Measurements from ENCODE around the gene ANKRD23. TPM values are rescaled to one million over a fixed set of nuclear protein-coding genes. Genes with fewer than 3 reads are reported as not detected.
"Not testable (repeated sequence)": the region's sequence is repeated elsewhere in the genome, so short reads cannot be mapped to it uniquely, and the experiment has no call there.

The ANKRD23 gene
- total RNA-seq, 2 experiments from 2014 or later, result 6.5 to 6.7 TPM

DNA sequence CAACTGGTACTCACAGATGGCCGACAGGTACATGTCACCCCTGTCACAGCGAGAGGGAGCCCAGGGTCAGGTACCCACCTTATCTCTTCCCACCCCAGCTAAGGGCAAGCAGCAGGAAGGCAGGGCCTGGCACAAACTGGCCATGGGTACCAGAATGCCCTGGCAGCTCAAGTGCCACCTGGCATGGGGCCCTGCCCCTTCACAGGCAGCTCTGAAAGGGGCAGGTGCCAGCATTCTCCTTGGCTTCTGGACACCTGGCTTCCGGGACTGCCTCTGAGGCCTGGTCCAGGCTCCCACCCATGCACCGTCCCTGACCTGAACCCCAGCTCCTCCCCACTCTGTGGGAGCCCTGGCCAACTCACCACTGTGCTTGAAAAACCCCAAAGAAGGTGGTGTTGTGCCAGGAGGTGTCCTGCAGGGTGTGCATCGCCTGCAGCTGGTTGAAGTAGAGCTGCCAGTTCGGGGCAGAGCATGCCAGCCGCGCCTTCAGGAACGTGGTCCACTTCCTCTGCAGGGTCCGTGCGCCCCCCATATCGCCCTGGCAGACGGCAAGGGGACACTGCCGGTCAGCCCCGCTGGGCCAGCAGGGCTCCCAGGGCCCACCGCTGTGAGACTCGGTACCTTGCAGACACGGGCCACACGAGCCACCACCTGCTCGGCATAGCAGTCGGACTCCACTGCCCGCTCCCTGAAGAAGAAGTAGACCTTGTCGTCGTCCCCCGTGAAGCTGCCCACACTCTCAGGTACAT, 20.7 kb upstream of the ANKRD23 start:
- DNase-seq (ENCODE audit: low spot score), result no peak
- no peaks in the 10 kb centered on the region for H3K36me3 ChIP-seq (ENCODE audit: insufficient read depth, low read length)
- intact Hi-C loops (cut with micrococcal nuclease; ENCODE audit: unreplicated experiment), result no loop called here
- peaks cover 13% of the 10 kb centered on the region for H3K4me1 ChIP-seq (ENCODE audit: insufficient read depth, low read length, poor library complexity, severe bottlenecking)
- H3K4me2 ChIP-seq (ENCODE audit: low read length), result no peak overlapping the region
- H3K9me3 ChIP-seq (ENCODE audit: low read length), result no peaks in the 10 kb centered on the region
- no peaks in the 10 kb centered on the region for H4K20me1 ChIP-seq (ENCODE audit: insufficient read depth, low read length)
- H3K4me3 ChIP-seq (ENCODE audit: low read depth, low read length, poor library complexity, severe bottlenecking), result no peak overlapping the region
- BruUV-seq (replicated peaks), result no TSS peak
- TF ChIP-seq EZH2phosphoT487 (IDR thresholded peaks at IDR 0.05; ENCODE audit: borderline replicate concordance, low read depth, low read length), result no peak
- TF ChIP-seq, protein P1, sequence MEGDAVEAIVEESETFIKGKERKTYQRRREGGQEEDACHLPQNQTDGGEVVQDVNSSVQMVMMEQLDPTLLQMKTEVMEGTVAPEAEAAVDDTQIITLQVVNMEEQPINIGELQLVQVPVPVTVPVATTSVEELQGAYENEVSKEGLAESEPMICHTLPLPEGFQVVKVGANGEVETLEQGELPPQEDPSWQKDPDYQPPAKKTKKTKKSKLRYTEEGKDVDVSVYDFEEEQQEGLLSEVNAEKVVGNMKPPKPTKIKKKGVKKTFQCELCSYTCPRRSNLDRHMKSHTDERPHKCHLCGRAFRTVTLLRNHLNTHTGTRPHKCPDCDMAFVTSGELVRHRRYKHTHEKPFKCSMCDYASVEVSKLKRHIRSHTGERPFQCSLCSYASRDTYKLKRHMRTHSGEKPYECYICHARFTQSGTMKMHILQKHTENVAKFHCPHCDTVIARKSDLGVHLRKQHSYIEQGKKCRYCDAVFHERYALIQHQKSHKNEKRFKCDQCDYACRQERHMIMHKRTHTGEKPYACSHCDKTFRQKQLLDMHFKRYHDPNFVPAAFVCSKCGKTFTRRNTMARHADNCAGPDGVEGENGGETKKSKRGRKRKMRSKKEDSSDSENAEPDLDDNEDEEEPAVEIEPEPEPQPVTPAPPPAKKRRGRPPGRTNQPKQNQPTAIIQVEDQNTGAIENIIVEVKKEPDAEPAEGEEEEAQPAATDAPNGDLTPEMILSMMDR (conservative IDR thresholded peaks at IDR 0.05; ENCODE audit: low read length), result no peak
- no peaks in the 10 kb centered on the region for H3K9me2 ChIP-seq (ENCODE audit: insufficient read depth, low read length)
- ChIA-PET POLR2A (no interaction called here), CTCF (ENCODE audit: unreplicated experiment) (no interaction called here)
- no peak overlapping the region for H3K27ac ChIP-seq (ENCODE audit: low read depth, low read length, poor library complexity, severe bottlenecking)
- H3K79me2 ChIP-seq (ENCODE audit: insufficient read depth, low read depth, low read length), result no peaks in the 10 kb centered on the region
- H2AFZ ChIP-seq (ENCODE audit: low read length), result no peak overlapping the region

DNA sequence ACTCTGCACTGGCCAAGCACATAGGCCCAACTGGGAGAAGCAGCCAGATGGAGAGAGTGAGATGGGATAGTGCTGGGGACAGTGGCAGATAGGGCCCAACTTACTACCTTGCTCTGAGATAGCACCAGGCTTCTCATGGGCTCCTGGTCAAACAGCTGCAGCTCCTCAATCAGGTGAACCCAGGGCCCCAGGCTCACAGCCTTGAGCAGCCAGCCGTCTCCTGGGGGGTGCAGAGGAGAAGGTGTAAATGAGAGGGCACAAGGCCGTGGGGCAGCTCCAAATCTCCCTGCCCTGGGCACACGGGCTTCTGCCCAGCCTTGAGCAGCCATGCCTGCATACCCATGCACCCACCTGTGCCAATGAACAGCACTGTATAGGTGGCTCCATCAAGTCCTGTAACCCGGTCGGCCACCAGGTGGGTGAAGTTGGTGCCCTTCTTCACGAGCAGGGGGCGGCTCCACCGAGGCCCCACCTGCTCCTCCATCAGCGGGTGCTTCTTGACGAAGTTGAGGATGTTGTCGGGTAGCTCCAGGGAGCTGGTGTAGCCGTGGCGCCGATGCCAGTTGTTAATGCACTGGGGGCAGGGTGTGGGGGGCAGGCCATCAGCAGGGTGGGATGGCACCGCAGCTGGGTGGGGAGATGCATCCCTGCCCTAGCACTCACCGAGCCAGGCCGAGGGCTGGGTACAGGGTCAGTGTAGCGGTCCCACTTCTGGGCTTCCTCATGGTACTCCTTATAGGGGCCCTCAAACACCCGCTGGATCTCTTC, 19.9 kb upstream of the ANKRD23 start:
- Histone ChIP-seq H3K27ac (ENCODE audit: low read depth, low read length, poor library complexity, severe bottlenecking) (no peak overlapping the region), H3K4me3 (ENCODE audit: low read depth, low read length, poor library complexity, severe bottlenecking) (no peak overlapping the region), H3K9me2 (ENCODE audit: insufficient read depth, low read length) (no peaks in the 10 kb centered on the region), H3K36me3 (ENCODE audit: insufficient read depth, low read length) (no peaks in the 10 kb centered on the region), H3K9me3 (ENCODE audit: low read length) (no peaks in the 10 kb centered on the region), H2AFZ (ENCODE audit: low read length) (no peak overlapping the region), H3K79me2 (ENCODE audit: insufficient read depth, low read depth, low read length) (no peaks in the 10 kb centered on the region), H4K20me1 (ENCODE audit: insufficient read depth, low read length) (no peaks in the 10 kb centered on the region), H3K4me1 (ENCODE audit: insufficient read depth, low read length, poor library complexity, severe bottlenecking) (peaks cover 14% of the 10 kb centered on the region), H3K4me2 (ENCODE audit: low read length) (no peak overlapping the region)
- POLR2A ChIA-PET, result no interaction called here
- CTCF ChIA-PET (ENCODE audit: unreplicated experiment), result no interaction called here
- no peak for DNase-seq (ENCODE audit: low spot score)
- TF ChIP-seq EZH2phosphoT487 (IDR thresholded peaks at IDR 0.05; ENCODE audit: borderline replicate concordance, low read depth, low read length), result no peak
- TF ChIP-seq, protein P1 (conservative IDR thresholded peaks at IDR 0.05; ENCODE audit: low read length), result no peak
- intact Hi-C loops (cut with micrococcal nuclease; ENCODE audit: unreplicated experiment), result no loop called here
- no TSS peak for BruUV-seq (replicated peaks)

DNA sequence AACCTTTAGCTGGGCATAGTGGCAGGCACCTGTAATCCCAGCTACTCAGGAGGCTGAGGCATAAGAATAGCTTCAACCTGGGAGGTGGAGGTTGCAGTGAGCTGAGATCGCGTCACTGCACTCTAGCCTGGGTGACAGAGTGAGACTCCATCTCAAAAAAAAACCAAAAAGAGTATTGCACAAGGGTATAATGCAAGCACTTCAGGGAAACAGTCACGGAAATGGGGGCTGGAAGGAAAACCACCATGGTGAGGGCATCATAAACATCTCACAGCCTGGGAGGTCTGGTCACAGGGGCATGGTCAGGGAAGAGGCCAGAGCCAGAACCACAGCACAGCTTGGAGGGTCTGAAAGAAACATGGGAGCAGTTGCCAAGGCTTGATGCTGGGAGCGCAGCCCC, 19.2 kb upstream of the ANKRD23 start:
- H3K4me3 ChIP-seq (ENCODE audit: low read depth, low read length, poor library complexity, severe bottlenecking); H4K20me1 ChIP-seq (ENCODE audit: insufficient read depth, low read length); H3K79me2 ChIP-seq (ENCODE audit: insufficient read depth, low read depth, low read length); H3K9me2 ChIP-seq (ENCODE audit: insufficient read depth, low read length); CTCF ChIA-PET (ENCODE audit: unreplicated experiment); H3K36me3 ChIP-seq (ENCODE audit: insufficient read depth, low read length); DNase-seq (ENCODE audit: low spot score); POLR2A ChIA-PET; H3K27ac ChIP-seq (ENCODE audit: low read depth, low read length, poor library complexity, severe bottlenecking); intact Hi-C loops (cut with micrococcal nuclease; ENCODE audit: unreplicated experiment); H3K4me2 ChIP-seq (ENCODE audit: low read length); BruUV-seq (replicated peaks); H2AFZ ChIP-seq (ENCODE audit: low read length); H3K9me3 ChIP-seq (ENCODE audit: low read length): not testable (repeated sequence)
- peaks cover 17% of the 10 kb centered on the region for H3K4me1 ChIP-seq (ENCODE audit: insufficient read depth, low read length, poor library complexity, severe bottlenecking)

Measured in OCI-LY7 (cell line).